GM12875 (cell line): Measurements from ENCODE around the gene ALLC.

Experiments used
- H3K4me3 ChIP-seq: one replicate; pipeline ENCODE4 v1.5.1; 2011; ENCODE audit warnings: low read depth, low read length, control low read depth
- CTCF ChIP-seq: IDR thresholded peaks from 2 replicates; pipeline ENCODE4 v1.5.1; 2011; ENCODE audit warnings: low read depth, mild to moderate bottlenecking, control low read depth, inconsistent platforms, low read length, moderate library complexity, borderline replicate concordance; ENCODE audit not compliant: insufficient read depth

The ALLC gene

GRCh38 chr2:3661149-3661660, 3.2 kb downstream of the ALLC start:
- no peak overlapping the region for H3K4me3 ChIP-seq
- TF ChIP-seq CTCF, result no peak

GRCh38 chr2:3662239-3662638, 4.2 kb downstream of the ALLC start:
- no peak for TF ChIP-seq CTCF
- no peak overlapping the region for H3K4me3 ChIP-seq

- no peak for TF ChIP-seq CTCF
- no peak overlapping the region for H3K4me3 ChIP-seq
These were observed 6.1 kb downstream of the ALLC start for GRCh38 chr2:3664118-3664517.

- TF ChIP-seq CTCF, result no peak
- H3K4me3 ChIP-seq, result no peak overlapping the region
These were observed 6.9 kb downstream of the ALLC start for GRCh38 chr2:3664925-3665324.

- H3K4me3 ChIP-seq, result no peak overlapping the region
- no peak for TF ChIP-seq CTCF
These were observed 8.0 kb downstream of the ALLC start for GRCh38 chr2:3665886-3666612.

- TF ChIP-seq CTCF, result no peak
These were observed 8.6 kb downstream of the ALLC start for GRCh38 chr2:3666613-3666975.

GRCh38 chr2:3667151-3667631, 9.2 kb downstream of the ALLC start:
- no peak for TF ChIP-seq CTCF
- no peak overlapping the region for H3K4me3 ChIP-seq

More at GRCh38 chr2:3666613-3666975, 8.6 kb downstream of the ALLC start:
- H3K4me3 ChIP-seq, result no peak overlapping the region
